OCI-LY3 (cell line): ENCODE measurements around the gene CHMP6.

Source experiments
- EZH2phosphoT487 ChIP-seq: fragments of 200-600 bp; shearing (Covaris generic); IDR thresholded peaks from 2 replicates; pipeline ENCODE4 v1.6.1; 2018; ENCODE audit warnings: antibody characterized with exemption, mixed run types, low read depth
- TF ChIP-seq, protein P1 (sequence below): fragments of 200-600, 300-600 bp; sonication (generic); IDR thresholded peaks from 2 replicates; pipeline ENCODE4 v1.5.1; 2014; ENCODE audit warnings: antibody characterized with exemption, low read length, low read depth

DNA sequence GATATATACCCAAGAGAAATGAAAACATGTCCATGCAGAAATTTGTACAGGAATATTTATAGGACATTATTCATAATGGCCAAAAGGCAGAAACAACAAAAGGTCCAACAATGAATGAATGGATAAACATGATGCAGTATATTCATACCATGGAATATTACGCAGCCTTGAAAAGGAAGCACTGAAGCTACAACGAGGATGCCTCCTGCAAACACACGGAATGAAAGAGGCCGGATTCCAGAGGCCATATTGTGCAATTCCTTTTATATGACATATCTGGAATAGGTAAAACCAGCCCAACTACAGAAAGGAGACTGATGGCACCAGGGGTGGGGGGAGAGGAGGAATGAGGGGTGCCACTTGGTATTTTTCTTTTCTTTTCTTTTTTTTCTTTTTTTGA lies 14.5 kb upstream of the CHMP6 start:
- TF ChIP-seq, protein P1, sequence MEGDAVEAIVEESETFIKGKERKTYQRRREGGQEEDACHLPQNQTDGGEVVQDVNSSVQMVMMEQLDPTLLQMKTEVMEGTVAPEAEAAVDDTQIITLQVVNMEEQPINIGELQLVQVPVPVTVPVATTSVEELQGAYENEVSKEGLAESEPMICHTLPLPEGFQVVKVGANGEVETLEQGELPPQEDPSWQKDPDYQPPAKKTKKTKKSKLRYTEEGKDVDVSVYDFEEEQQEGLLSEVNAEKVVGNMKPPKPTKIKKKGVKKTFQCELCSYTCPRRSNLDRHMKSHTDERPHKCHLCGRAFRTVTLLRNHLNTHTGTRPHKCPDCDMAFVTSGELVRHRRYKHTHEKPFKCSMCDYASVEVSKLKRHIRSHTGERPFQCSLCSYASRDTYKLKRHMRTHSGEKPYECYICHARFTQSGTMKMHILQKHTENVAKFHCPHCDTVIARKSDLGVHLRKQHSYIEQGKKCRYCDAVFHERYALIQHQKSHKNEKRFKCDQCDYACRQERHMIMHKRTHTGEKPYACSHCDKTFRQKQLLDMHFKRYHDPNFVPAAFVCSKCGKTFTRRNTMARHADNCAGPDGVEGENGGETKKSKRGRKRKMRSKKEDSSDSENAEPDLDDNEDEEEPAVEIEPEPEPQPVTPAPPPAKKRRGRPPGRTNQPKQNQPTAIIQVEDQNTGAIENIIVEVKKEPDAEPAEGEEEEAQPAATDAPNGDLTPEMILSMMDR, result no peak
- TF ChIP-seq EZH2phosphoT487, result no peak
